PC-9 (cell line): Measurements from ENCODE around the gene IFNAR1. TPM values are rescaled to one million over a fixed set of nuclear protein-coding genes. Genes with fewer than 3 reads are reported as not detected.

Experiments
- BruUV-seq: library from RNA; stranded (reverse); fragments of 400-500 nt; replicated peaks from 2 replicates; lab custom pipeline; 2021; lab: Mats Ljungman, UMichigan
- CTCF ChIA-PET: fragments of 300-600 bp; sonication (Branson Sonifier 250); formaldehyde crosslinking; loops from one replicate; lab custom pipeline; 2022; ENCODE audit warnings: antibody characterized with exemption; lab: Charles Lee
- POLR2A ChIA-PET: fragments of 300-600 bp; sonication (Branson Sonifier 250); formaldehyde crosslinking; loops from one replicate; lab custom pipeline; 2022; ENCODE audit warnings: antibody characterized with exemption; ENCODE audit not compliant: unreplicated experiment; lab: Charles Lee
- DNase-seq, 2 experiments: peaks; one replicate each; pipeline versions ENCODE4 v3.0.0 to v3.0.0-alpha.2; 2015 to 2022; ENCODE audit warnings: mixed read lengths in 1 of 2
- H2AFZ ChIP-seq: fragments of 200-600 bp; sonication (generic); 2 replicates; pipeline ENCODE4 v1.8.1; 2017; ENCODE audit warnings: antibody characterized with exemption
- H3F3A ChIP-seq: fragments of 200-600 bp; sonication (generic); 2 replicates; pipeline ENCODE4 v1.8.1; 2017; ENCODE audit warnings: antibody characterized with exemption, mild to moderate bottlenecking, low read depth; ENCODE audit not compliant: insufficient read depth
- H3K27ac ChIP-seq: fragments of 200-600 bp; sonication (generic); 2 replicates; pipeline ENCODE4 v1.6.1; 2016; ENCODE audit warnings: mixed run types
- H3K27me3 ChIP-seq: fragments of 200-600 bp; sonication (generic); 2 replicates; pipeline ENCODE4 v1.6.1; 2016; ENCODE audit warnings: low read depth, mixed run types; ENCODE audit not compliant: insufficient read depth
- H3K36me3 ChIP-seq: fragments of 200-600 bp; sonication (generic); 2 replicates; pipeline ENCODE4 v1.6.1; 2016; ENCODE audit warnings: low read depth, mixed run types
- H3K4me1 ChIP-seq: fragments of 200-600 bp; sonication (generic); replicated peaks from 2 replicates; pipeline ENCODE4 v1.6.1; 2016; ENCODE audit warnings: mixed run types; ENCODE audit not compliant: insufficient read depth
- H3K4me2 ChIP-seq: fragments of 200-600 bp; sonication (generic); 2 replicates; pipeline ENCODE4 v1.6.1; 2017; ENCODE audit warnings: mixed run types
- H3K4me3 ChIP-seq: fragments of 200-600 bp; sonication (generic); 2 replicates; pipeline ENCODE4 v1.6.1; 2016; ENCODE audit warnings: mixed run types
- H3K79me2 ChIP-seq: fragments of 200-600 bp; sonication (generic); 2 replicates; pipeline ENCODE4 v1.6.1; 2017; ENCODE audit warnings: low read depth, mixed run types
- H3K9me2 ChIP-seq: fragments of 200-600 bp; sonication (generic); 2 replicates; pipeline ENCODE4 v1.8.1; 2017; ENCODE audit warnings: mild to moderate bottlenecking; ENCODE audit not compliant: insufficient read depth
- H3K9me3 ChIP-seq: fragments of 200-600 bp; sonication (generic); 2 replicates; pipeline ENCODE4 v1.8.1; 2016; ENCODE audit warnings: low read depth; ENCODE audit not compliant: insufficient read depth
- H4K20me1 ChIP-seq: fragments of 200-600 bp; sonication (generic); 2 replicates; pipeline ENCODE4 v1.8.1; 2017; ENCODE audit not compliant: insufficient read depth
- CTCF ChIP-seq: fragments of 200-600 bp; sonication (generic); conservative IDR thresholded peaks from 2 replicates; pipeline ENCODE4 v1.6.1; 2017; ENCODE audit warnings: mixed run types, antibody characterized with exemption, mild to moderate bottlenecking, moderate library complexity
- EZH2 ChIP-seq: fragments of 200-600 bp; sonication (generic); IDR thresholded peaks from 2 replicates; pipeline ENCODE4 v1.8.0; 2017; ENCODE audit warnings: antibody characterized with exemption, low read depth
- intact Hi-C: fragments of 100-400 bp; cut with micrococcal nuclease; formaldehyde crosslinking; loops from one replicate; pipeline ENCODE4 v1.10.0; 2022; ENCODE audit not compliant: unreplicated experiment
- total RNA-seq: library from RNA; stranded (reverse); gene quantifications from 2 replicates; pipeline ENCODE4 v1.2.3, GENCODE V29; 2021

The IFNAR1 gene
- total RNA-seq, 1 experiment from 2014 or later, result 25.5 TPM

DNA sequence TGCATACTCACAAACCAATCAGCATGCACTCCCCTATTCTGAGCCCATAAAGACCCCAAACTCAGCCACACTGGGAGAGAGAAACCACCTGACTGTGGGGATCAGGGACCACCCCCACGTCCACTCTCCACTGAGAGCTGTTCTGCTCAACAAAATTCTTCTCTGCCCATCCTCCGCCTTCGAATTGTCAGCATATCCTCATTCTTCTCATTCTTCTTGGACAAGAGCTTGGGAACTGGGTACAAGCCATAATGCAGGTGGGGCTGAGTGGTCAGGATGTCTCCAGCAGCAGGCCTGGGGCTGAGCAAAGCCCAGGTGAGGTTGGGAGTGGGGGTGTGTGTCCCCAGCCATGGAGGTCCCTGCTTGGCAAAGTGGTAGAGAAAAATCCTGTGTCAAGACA, 43.8 kb downstream of the IFNAR1 start:
- BruUV-seq, result no TSS peak
- H3K27me3 ChIP-seq, result no peaks in the 10 kb centered on the region
- H4K20me1 ChIP-seq, result no peaks in the 10 kb centered on the region
- POLR2A ChIA-PET, result no interaction called here
- H3K4me3 ChIP-seq, result no peak overlapping the region
- peaks cover 4% of the 10 kb centered on the region for H3K4me1 ChIP-seq
- CTCF ChIA-PET, result no interaction called here
- no peak for TF ChIP-seq CTCF
- no peak for TF ChIP-seq EZH2
- H2AFZ ChIP-seq, result no peak overlapping the region
- no peaks in the 10 kb centered on the region for H3K9me2 ChIP-seq
- H3K36me3 ChIP-seq, result no peaks in the 10 kb centered on the region
- no peak overlapping the region for H3K4me2 ChIP-seq
- no peak for DNase-seq
- H3K79me2 ChIP-seq, result no peaks in the 10 kb centered on the region
- H3F3A ChIP-seq, result peaks cover 8% of the 10 kb centered on the region
- intact Hi-C loops, result no loop called here
- H3K9me3 ChIP-seq, result peaks cover 4% of the 10 kb centered on the region; the same call in 1 of the 2 replicates
- H3K27ac ChIP-seq, result no peak overlapping the region

DNA sequence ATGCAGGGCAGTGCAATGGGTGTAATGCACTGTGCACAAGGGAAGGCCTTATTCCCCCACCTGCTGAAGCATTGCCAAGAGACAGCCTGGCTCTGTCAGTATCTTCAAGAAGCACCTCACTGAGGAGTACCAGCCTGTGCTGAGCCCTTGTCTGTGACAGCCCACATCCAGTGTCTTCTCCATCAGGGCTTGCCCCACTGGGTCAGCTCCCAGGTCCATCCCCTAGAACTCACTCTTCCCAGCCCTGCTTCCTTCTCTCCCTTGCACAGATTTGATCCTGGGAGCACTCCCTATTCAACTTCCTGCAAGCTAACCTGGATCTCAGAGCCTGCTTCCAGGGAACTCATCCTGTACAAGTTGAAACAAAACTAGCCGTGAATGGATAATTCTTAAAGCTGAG, 44.8 kb downstream of the IFNAR1 start:
- ChIA-PET CTCF (interaction anchor here (1.1 kb wide), 1 partner anchor 8 kb away, joined by 4 read pairs; no protein-coding TSS in a partner anchor), POLR2A (no interaction called here)
- H3K79me2 ChIP-seq, result no peaks in the 10 kb centered on the region

DNA sequence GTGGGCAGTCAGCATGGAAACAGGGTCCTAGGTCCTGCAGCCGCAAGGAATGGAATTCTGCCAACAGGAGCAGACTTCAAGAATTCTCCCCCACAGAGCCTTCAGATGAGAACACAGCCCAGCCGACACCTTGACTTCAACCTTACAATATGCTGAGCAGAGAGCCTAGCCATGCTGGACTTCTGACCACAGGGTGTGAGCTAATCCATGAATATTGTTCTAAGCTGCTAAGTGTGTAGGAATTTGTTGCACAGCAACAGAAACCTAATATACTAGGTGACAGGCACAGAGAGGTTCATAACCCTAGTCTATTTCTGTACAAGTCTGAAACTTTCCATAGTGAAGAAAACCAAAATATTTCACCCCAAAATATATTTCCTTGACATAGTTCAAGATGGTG, 45.5 kb downstream of the IFNAR1 start:
- POLR2A ChIA-PET, result no interaction called here
- TF ChIP-seq EZH2 (no peak), CTCF (no peak)
- no peaks in the 10 kb centered on the region for H3K9me2 ChIP-seq

More for the DNA sequence above, 44.8 kb downstream of the IFNAR1 start:
- H3K9me2 ChIP-seq, result no peaks in the 10 kb centered on the region
- H3K36me3 ChIP-seq, result no peaks in the 10 kb centered on the region
- intact Hi-C loops, result no loop called here
- no peaks in the 10 kb centered on the region for H4K20me1 ChIP-seq
- peaks cover 4% of the 10 kb centered on the region; the same call in 1 of the 2 replicates for H3K9me3 ChIP-seq
- TF ChIP-seq EZH2, result no peak
- no peak for TF ChIP-seq CTCF
- H3F3A ChIP-seq, result peaks cover 17% of the 10 kb centered on the region
- DNase-seq, result no peak
- H3K4me1 ChIP-seq, result peaks cover 13% of the 10 kb centered on the region
- BruUV-seq, result no TSS peak
- H3K27ac ChIP-seq, result no peak overlapping the region
- no peak overlapping the region for H3K4me2 ChIP-seq
- no peaks in the 10 kb centered on the region for H3K27me3 ChIP-seq
- no peak overlapping the region for H3K4me3 ChIP-seq
- H2AFZ ChIP-seq, result no peak overlapping the region

More for the DNA sequence above, 45.5 kb downstream of the IFNAR1 start:
- Histone ChIP-seq H3K27me3 (no peaks in the 10 kb centered on the region), H3K4me3 (no peak overlapping the region), H3F3A (peaks cover 24% of the 10 kb centered on the region), H3K27ac (no peak overlapping the region), H3K4me2 (no peak overlapping the region), H3K79me2 (no peaks in the 10 kb centered on the region), H3K4me1 (peaks cover 20% of the 10 kb centered on the region), H2AFZ (no peak overlapping the region), H3K36me3 (no peaks in the 10 kb centered on the region), H4K20me1 (no peaks in the 10 kb centered on the region), H3K9me3 (peaks cover 4% of the 10 kb centered on the region; the same call in 1 of the 2 replicates)
- no TSS peak for BruUV-seq
- DNase-seq, result no peak
- intact Hi-C loops, result no loop called here
- CTCF ChIA-PET, result interaction anchor here (1.1 kb wide), 1 partner anchor 9 kb away, joined by 4 read pairs; no protein-coding TSS in a partner anchor
